ENCODE results near the gene MUS81.

DNA sequence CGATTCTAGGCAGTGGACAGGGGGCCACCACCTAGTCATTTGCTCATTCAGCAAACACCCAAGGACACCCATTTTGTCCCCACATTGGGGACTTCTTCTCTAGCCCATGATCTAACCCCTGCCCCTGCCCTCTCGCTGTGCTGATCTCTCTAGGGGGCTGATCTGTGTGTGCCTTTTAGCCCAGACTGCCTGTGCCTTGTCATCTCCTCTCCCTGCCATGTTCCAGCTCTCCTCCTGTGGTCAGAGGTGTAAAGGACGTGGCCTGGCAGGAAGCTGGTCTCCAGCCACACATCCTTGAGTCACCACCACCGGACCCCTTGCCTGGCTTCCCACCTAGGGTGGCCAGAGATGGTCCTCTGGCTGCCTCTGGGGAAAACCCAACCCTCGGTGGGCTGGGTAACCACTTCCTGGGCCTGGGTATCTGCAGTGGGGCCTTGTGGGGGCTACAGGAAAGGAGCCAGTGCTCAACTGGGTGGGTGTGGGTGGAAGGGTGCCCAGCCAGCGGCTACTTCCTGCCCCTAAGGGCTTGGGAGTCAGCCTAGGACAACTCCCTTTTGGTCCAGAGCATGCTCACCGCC, 20.7 kb downstream of the MUS81 start:
- TF ChIP-seq, protein P1, sequence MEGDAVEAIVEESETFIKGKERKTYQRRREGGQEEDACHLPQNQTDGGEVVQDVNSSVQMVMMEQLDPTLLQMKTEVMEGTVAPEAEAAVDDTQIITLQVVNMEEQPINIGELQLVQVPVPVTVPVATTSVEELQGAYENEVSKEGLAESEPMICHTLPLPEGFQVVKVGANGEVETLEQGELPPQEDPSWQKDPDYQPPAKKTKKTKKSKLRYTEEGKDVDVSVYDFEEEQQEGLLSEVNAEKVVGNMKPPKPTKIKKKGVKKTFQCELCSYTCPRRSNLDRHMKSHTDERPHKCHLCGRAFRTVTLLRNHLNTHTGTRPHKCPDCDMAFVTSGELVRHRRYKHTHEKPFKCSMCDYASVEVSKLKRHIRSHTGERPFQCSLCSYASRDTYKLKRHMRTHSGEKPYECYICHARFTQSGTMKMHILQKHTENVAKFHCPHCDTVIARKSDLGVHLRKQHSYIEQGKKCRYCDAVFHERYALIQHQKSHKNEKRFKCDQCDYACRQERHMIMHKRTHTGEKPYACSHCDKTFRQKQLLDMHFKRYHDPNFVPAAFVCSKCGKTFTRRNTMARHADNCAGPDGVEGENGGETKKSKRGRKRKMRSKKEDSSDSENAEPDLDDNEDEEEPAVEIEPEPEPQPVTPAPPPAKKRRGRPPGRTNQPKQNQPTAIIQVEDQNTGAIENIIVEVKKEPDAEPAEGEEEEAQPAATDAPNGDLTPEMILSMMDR (IDR thresholded peaks at IDR 0.05) = no peak
- TF ChIP-seq POLR2A (IDR thresholded peaks at IDR 0.05) = no peak
